Astrocyte of the spinal cord (primary cell): ENCODE results near the gene ANAPC10.
"Not testable (repeated sequence)": the region's sequence is repeated elsewhere in the genome, so short reads cannot be mapped to it uniquely, and the experiment has no call there.

Experiments
- DNase-seq: peaks from one replicate; pipeline ENCODE4 v3.0.0; 2011; ENCODE audit warnings: low read depth, low spot score
- H3K4me3 ChIP-seq: 2 replicates; pipeline ENCODE4 v1.5.1; 2011; ENCODE audit warnings: low read depth, mild to moderate bottlenecking, low read length, moderate library complexity
- in situ Hi-C: cut with HindIII; loops from 2 replicates; pipeline ENCODE4 v1.10.0; 2017; ENCODE audit warnings: low sequenced_read_pairs
- TF ChIP-seq, protein P1 (sequence below): IDR thresholded peaks from 2 replicates; pipeline ENCODE4 v1.5.1; 2012; ENCODE audit warnings: low read depth, mild to moderate bottlenecking, low read length, inconsistent platforms

The ANAPC10 gene

DNA sequence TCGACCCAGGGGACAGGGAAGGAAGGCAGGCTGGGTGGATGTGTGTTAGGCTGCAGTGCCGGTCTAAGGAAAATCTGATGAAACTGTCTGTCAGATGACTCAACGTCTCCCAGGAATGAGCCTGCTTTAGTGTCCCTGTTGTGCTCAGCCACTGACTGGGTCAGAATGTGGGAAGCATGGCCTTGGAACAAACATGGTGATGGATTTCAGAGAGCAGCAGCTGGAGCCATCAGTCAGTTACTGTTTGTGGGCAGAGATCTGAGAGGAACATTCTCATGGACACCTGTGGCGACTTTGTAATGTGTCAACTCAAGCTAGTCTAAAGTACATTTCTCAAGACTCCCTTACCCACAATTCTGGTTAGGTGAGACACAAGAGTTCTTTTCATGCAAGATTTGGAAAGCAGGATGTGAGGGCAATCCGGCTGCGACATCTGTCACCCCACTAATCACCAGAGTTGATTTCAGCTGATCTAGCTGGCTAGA is 63.2 kb downstream of the ANAPC10 start:
- TF ChIP-seq, protein P1, sequence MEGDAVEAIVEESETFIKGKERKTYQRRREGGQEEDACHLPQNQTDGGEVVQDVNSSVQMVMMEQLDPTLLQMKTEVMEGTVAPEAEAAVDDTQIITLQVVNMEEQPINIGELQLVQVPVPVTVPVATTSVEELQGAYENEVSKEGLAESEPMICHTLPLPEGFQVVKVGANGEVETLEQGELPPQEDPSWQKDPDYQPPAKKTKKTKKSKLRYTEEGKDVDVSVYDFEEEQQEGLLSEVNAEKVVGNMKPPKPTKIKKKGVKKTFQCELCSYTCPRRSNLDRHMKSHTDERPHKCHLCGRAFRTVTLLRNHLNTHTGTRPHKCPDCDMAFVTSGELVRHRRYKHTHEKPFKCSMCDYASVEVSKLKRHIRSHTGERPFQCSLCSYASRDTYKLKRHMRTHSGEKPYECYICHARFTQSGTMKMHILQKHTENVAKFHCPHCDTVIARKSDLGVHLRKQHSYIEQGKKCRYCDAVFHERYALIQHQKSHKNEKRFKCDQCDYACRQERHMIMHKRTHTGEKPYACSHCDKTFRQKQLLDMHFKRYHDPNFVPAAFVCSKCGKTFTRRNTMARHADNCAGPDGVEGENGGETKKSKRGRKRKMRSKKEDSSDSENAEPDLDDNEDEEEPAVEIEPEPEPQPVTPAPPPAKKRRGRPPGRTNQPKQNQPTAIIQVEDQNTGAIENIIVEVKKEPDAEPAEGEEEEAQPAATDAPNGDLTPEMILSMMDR: no peak
- no peak overlapping the region for H3K4me3 ChIP-seq
- in situ Hi-C loops: no loop called here
- DNase-seq: peak; percentile 89

DNA sequence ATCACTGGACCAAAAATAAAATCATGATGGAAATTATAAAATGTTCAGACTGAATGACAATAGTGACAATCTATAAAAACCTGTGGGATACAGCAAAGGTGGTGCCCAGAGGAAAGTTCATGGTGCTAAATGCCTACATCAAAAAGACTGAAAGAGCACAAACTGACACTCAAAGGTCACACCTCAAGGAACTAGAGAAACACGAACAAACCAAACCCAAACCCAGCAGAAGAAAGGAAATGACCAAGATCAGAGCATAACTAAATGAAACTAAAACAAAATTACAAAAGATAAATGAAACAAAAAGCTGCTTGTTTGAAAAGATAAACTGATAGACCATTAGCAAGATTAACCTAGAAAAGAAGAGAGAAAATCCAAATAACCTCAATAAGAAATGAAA is 78.7 kb downstream of the ANAPC10 start:
- in situ Hi-C loops: no loop called here
- no peak overlapping the region for H3K4me3 ChIP-seq
- TF ChIP-seq, protein P1: no peak
- no peak for DNase-seq

DNA sequence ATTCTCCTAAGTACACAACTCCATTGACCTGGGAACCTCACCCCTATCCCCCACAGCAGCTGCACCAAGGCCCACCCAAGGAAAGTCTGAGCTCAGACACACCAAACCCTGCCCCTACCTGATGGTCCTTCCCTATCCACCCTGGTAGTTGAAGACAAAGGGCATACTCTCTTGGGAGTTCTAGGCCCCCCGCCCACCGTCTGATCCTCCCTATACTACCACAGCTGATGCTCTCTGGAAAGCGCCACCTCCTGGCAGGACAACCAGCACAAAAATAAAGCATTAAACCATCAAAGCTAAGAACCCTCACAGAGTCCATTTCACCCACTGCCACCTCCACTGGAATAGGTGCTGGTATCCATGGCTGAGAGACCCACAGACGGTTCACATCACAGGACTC is 83.6 kb downstream of the ANAPC10 start:
- TF ChIP-seq, protein P1: no peak
- in situ Hi-C loops: no loop called here
- no peak overlapping the region for H3K4me3 ChIP-seq
- DNase-seq: no peak

DNA sequence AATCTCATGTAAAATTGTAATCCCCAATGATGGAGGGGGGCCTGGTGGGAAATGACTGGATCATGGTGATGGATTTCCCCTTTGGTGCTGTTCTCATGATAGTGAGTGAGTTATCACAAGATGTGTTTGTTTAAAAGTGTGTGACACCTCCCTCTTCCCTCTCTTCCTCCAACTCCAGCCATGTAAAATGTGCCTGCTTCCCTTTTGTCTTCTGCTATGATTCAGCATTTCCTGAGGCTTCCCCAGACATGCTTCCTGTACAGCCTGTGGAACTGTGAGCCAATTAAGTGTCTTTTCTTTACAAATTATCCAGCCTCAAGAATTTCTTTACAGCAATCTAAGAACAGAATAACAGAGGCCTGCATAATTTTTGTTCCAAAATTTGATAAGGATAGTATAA is 85.2 kb downstream of the ANAPC10 start:
- TF ChIP-seq, protein P1: no peak
- peak; percentile 65 for DNase-seq
- H3K4me3 ChIP-seq: no peak overlapping the region
- in situ Hi-C loops: no loop called here

DNA sequence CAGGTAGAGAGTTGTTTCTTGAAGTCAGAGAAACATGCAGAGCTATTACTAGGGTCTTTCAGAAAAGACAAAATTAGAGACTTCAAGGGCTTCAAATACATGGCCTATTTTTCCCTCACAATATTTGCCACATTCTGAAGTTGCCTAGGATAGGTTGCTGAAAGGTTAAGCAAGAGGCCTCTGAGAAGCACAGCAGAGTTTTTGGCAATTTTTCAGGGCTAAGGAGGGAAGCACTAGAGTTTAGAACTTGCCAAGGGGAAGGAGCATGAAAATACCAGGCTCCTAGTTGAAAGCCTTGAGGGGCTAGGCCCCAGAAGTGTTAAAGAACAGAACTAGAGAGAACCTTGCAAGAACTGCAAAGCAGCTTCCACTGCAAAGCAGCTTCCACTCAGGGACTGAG is 86.4 kb downstream of the ANAPC10 start:
- TF ChIP-seq, protein P1: no peak
- no peak overlapping the region for H3K4me3 ChIP-seq
- in situ Hi-C loops: no loop called here
- DNase-seq: no peak

DNA sequence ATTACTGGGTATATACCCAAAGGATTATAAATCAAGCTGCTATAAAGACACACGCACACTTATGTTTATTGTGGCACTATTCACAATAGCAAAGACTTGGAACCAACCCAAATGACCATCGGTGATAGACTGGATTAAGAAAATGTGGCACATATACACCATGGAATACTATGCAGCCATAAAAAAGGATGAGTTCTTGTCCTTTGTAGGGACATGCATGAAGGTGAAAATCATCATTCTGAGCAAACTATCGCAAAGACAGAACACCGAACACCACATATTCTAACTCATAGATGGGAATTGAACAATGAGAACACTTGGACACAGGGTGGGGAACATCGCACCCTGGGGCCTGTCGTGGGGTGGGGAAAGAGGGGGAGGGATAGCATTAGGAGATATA is 87.7 kb downstream of the ANAPC10 start:
- in situ Hi-C loops, DNase-seq, H3K4me3 ChIP-seq: not testable (repeated sequence)

DNA sequence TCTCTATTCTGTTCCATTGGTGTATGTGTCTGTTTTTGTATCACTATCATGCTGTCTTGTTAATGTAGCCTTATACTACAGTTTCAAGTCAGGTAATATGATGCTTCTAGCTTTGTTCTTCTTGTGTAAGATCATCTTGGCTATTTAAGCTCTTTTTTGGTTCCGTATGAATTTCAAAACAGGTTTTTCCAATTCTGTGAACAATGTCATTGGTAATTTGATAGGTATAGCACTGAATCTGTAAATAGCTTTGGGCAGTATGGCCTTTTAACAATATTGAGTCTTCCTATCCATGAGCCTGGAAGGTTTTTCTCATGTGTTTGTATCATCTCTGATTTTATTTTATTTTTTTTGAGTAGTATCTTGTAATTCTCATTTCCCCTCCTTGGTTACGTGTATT is 94.3 kb downstream of the ANAPC10 start:
- DNase-seq: no peak
- no peak overlapping the region for H3K4me3 ChIP-seq
- TF ChIP-seq, protein P1: no peak
- in situ Hi-C loops: no loop called here
